ENCODE measurements around the gene KMT2A. TPM values are rescaled to one million over a fixed set of nuclear protein-coding genes. Genes with fewer than 3 reads are reported as not detected.

The KMT2A gene
- total RNA-seq, 1 donor from 2014 or later: 64.7 TPM

GRCh38 chr11:118442908-118443589 lies 6.8 kb downstream of the KMT2A start:
- DNase-seq: no peak
- intact Hi-C loops (cut with DNase I): no loop called here
- no peaks in the 10 kb centered on the region for H3K36me3 ChIP-seq
- H3K4me1 ChIP-seq: peaks cover 59% of the 10 kb centered on the region
- no peaks in the 10 kb centered on the region for H3K9me3 ChIP-seq
- H3K4me3 ChIP-seq: no peak overlapping the region
- H3K27ac ChIP-seq: no peak overlapping the region
- TF ChIP-seq CTCF (IDR thresholded peaks at IDR 0.05): no peak
- ATAC-seq: no peak
- H3K27me3 ChIP-seq: no peaks in the 10 kb centered on the region

GRCh38 chr11:118443590-118444218 lies 7.4 kb downstream of the KMT2A start:
- Histone ChIP-seq H3K4me3 (no peak overlapping the region), H3K36me3 (no peaks in the 10 kb centered on the region), H3K4me1 (peaks cover 60% of the 10 kb centered on the region), H3K27ac (no peak overlapping the region), H3K27me3 (no peaks in the 10 kb centered on the region), H3K9me3 (no peaks in the 10 kb centered on the region)
- no peak for TF ChIP-seq CTCF (IDR thresholded peaks at IDR 0.05)
- ATAC-seq: no peak
- no peak for DNase-seq
- intact Hi-C loops (cut with DNase I): no loop called here

- no peaks in the 10 kb centered on the region for H3K9me3 ChIP-seq
- H3K4me1 ChIP-seq: peaks cover 28% of the 10 kb centered on the region
- DNase-seq (no peak), ATAC-seq (no peak)
- no peak for TF ChIP-seq CTCF (IDR thresholded peaks at IDR 0.05)
- no peaks in the 10 kb centered on the region for H3K27me3 ChIP-seq
- no peaks in the 10 kb centered on the region for H3K36me3 ChIP-seq
- intact Hi-C loops (cut with DNase I): no loop called here
- H3K4me3 ChIP-seq: no peak overlapping the region
- H3K27ac ChIP-seq: no peak overlapping the region
Observed at GRCh38 chr11:118447423-118447822, 11.1 kb downstream of the KMT2A start.

- no peak for DNase-seq
- Histone ChIP-seq H3K36me3 (no peaks in the 10 kb centered on the region), H3K27ac (no peak overlapping the region)
Observed at GRCh38 chr11:118448294-118448693, 12.0 kb downstream of the KMT2A start.

GRCh38 chr11:118449316-118449918 lies 13.1 kb downstream of the KMT2A start:
- Histone ChIP-seq H3K9me3 (no peaks in the 10 kb centered on the region), H3K27me3 (no peaks in the 10 kb centered on the region), H3K36me3 (no peaks in the 10 kb centered on the region), H3K4me1 (peaks cover 8% of the 10 kb centered on the region), H3K27ac (no peak overlapping the region), H3K4me3 (no peak overlapping the region)
- intact Hi-C loops (cut with DNase I): no loop called here
- DNase-seq: no peak
- no peak for ATAC-seq
- no peak for TF ChIP-seq CTCF (IDR thresholded peaks at IDR 0.05)

More at GRCh38 chr11:118448294-118448693, 12.0 kb downstream of the KMT2A start:
- H3K4me1 ChIP-seq: peaks cover 19% of the 10 kb centered on the region
- TF ChIP-seq CTCF (IDR thresholded peaks at IDR 0.05): no peak
- intact Hi-C loops (cut with DNase I): no loop called here
- no peak for ATAC-seq
- no peaks in the 10 kb centered on the region for H3K27me3 ChIP-seq
- H3K4me3 ChIP-seq: no peak overlapping the region
- H3K9me3 ChIP-seq: no peaks in the 10 kb centered on the region
